GM12873 (cell line): Measurements from ENCODE around the gene TDRD3.

ENCODE experiments used
- CTCF ChIP-seq: IDR thresholded peaks from 2 replicates; pipeline ENCODE4 v1.5.1; 2012; ENCODE audit warnings: low read depth, mild to moderate bottlenecking, moderate library complexity, low read length, control low read depth; ENCODE audit not compliant: insufficient read depth; ENCODE audit errors: missing control alignments

TDRD3 gene

GRCh38 chr13:60418954-60419353 is 21.9 kb downstream of the TDRD3 start:
- no peak for TF ChIP-seq CTCF

GRCh38 chr13:60425332-60425731 is 28.3 kb downstream of the TDRD3 start:
- no peak for TF ChIP-seq CTCF

GRCh38 chr13:60426075-60426474 is 29.1 kb downstream of the TDRD3 start:
- TF ChIP-seq CTCF = no peak

GRCh38 chr13:60427285-60427684 is 30.3 kb downstream of the TDRD3 start:
- TF ChIP-seq CTCF = no peak

- peak; percentile 77 for TF ChIP-seq CTCF
These were observed 34.2 kb downstream of the TDRD3 start for GRCh38 chr13:60431108-60431700.

GRCh38 chr13:60433505-60433904 is 36.5 kb downstream of the TDRD3 start:
- no peak for TF ChIP-seq CTCF

GRCh38 chr13:60435762-60436374 is 38.8 kb downstream of the TDRD3 start:
- no peak for TF ChIP-seq CTCF

- TF ChIP-seq CTCF = no peak
These were observed 42.2 kb downstream of the TDRD3 start for GRCh38 chr13:60439201-60439600.
